C4-2B (cell line): Measurements from ENCODE around the gene PRPS1.

Source experiments
- H3K27ac ChIP-seq: fragments of 450-650 bp; 2 replicates; pipeline ENCODE4 v1.5.1; 2017
- CTCF ChIP-seq: fragments of 450-650 bp; conservative IDR thresholded peaks from 2 replicates; pipeline ENCODE4 v1.5.1; 2017; ENCODE audit warnings: mild to moderate bottlenecking
- ZFX ChIP-seq: fragments of 450-650 bp; IDR thresholded peaks from 2 replicates; pipeline ENCODE4 v1.6.1; 2017

PRPS1 gene

GRCh38 chrX:107691024-107691448 lies 62.7 kb downstream of the PRPS1 start:
- no peak for TF ChIP-seq CTCF
- no peak for TF ChIP-seq ZFX
- no peak overlapping the region for H3K27ac ChIP-seq

- no peak overlapping the region for H3K27ac ChIP-seq
- TF ChIP-seq ZFX (no peak), CTCF (no peak)
Measured at GRCh38 chrX:107699616-107700015, 71.3 kb downstream of the PRPS1 start.

- TF ChIP-seq CTCF: no peak
- no peak for TF ChIP-seq ZFX
- H3K27ac ChIP-seq: no peak overlapping the region
Measured at GRCh38 chrX:107700317-107700774, 72.0 kb downstream of the PRPS1 start.
